ENCODE data around the gene LSM10. TPM values are rescaled to one million over a fixed set of nuclear protein-coding genes. Genes with fewer than 3 reads are reported as not detected.

The LSM10 gene
- polyA plus RNA-seq, 1 experiment: 86.5 TPM

DNA sequence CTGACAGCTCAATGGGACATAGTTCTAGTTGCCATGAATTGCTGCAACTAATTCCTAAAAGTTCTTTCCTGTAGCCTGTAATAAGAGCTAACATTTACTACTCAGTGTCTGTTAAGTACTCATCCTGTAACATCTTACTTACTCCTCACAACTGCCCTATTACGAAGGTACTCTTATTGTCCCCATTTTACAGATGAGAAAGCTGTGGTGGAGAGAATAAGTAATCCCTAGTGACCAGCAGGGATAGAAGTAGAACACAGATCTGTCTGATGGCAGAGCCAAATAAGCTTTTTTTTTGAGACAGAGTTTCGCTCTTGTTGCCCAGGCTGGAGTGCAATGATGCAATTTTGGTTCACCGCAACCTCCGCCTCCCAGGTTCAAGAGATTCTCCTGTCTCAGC is 15.0 kb downstream of the LSM10 start:
- TF ChIP-seq, protein P1, sequence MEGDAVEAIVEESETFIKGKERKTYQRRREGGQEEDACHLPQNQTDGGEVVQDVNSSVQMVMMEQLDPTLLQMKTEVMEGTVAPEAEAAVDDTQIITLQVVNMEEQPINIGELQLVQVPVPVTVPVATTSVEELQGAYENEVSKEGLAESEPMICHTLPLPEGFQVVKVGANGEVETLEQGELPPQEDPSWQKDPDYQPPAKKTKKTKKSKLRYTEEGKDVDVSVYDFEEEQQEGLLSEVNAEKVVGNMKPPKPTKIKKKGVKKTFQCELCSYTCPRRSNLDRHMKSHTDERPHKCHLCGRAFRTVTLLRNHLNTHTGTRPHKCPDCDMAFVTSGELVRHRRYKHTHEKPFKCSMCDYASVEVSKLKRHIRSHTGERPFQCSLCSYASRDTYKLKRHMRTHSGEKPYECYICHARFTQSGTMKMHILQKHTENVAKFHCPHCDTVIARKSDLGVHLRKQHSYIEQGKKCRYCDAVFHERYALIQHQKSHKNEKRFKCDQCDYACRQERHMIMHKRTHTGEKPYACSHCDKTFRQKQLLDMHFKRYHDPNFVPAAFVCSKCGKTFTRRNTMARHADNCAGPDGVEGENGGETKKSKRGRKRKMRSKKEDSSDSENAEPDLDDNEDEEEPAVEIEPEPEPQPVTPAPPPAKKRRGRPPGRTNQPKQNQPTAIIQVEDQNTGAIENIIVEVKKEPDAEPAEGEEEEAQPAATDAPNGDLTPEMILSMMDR (IDR thresholded peaks at IDR 0.05; ENCODE audit: insufficient read depth, low read depth, low read length): no peak
- ChIA-PET CTCF (interaction anchor here (0.9 to 3.8 kb wide), 4 partner anchors 15 to 76 kb away, joined by 3 to 22 read pairs (median 11); no protein-coding TSS in a partner anchor), POLR2A (no interaction called here)
- no peak overlapping the region for H3K4me3 ChIP-seq (ENCODE audit: low read depth, low read length)
- no peak for DNase-seq (ENCODE audit: low read depth)
- H3K27me3 ChIP-seq (ENCODE audit: control insufficient read depth, insufficient read depth, low read length): no peaks in the 10 kb centered on the region
- peaks cover 4% of the 10 kb centered on the region for H3K36me3 ChIP-seq (ENCODE audit: control insufficient read depth, insufficient read depth, low read length)

- no peak for DNase-seq (ENCODE audit: low read depth)
- no peaks in the 10 kb centered on the region for H3K27me3 ChIP-seq (ENCODE audit: control insufficient read depth, insufficient read depth, low read length)
- CTCF ChIA-PET: interaction anchor here (0.6 to 3.8 kb wide), 5 partner anchors 14 to 234 kb away, joined by 3 to 22 read pairs (median 4); no protein-coding TSS in a partner anchor
- TF ChIP-seq, protein P1 (IDR thresholded peaks at IDR 0.05; ENCODE audit: insufficient read depth, low read depth, low read length): no peak
- H3K4me3 ChIP-seq (ENCODE audit: low read depth, low read length): no peak overlapping the region
- POLR2A ChIA-PET: no interaction called here
- H3K36me3 ChIP-seq (ENCODE audit: control insufficient read depth, insufficient read depth, low read length): peaks cover 5% of the 10 kb centered on the region
Observed at GRCh38 chr1:36382231-36382630, 15.5 kb downstream of the LSM10 start.

- ChIA-PET CTCF (interaction anchor here (1.3 to 3.8 kb wide), 3 partner anchors 13 to 39 kb away, joined by 4 to 22 read pairs (median 9); no protein-coding TSS in a partner anchor), POLR2A (no interaction called here)
- TF ChIP-seq, protein P1 (IDR thresholded peaks at IDR 0.05; ENCODE audit: insufficient read depth, low read depth, low read length): no peak
- no peak for DNase-seq (ENCODE audit: low read depth)
- Histone ChIP-seq H3K27me3 (ENCODE audit: control insufficient read depth, insufficient read depth, low read length) (no peaks in the 10 kb centered on the region), H3K4me3 (ENCODE audit: low read depth, low read length) (no peak overlapping the region), H3K36me3 (ENCODE audit: control insufficient read depth, insufficient read depth, low read length) (peaks cover 5% of the 10 kb centered on the region)
Observed at GRCh38 chr1:36381405-36381804, 16.3 kb downstream of the LSM10 start.

DNA sequence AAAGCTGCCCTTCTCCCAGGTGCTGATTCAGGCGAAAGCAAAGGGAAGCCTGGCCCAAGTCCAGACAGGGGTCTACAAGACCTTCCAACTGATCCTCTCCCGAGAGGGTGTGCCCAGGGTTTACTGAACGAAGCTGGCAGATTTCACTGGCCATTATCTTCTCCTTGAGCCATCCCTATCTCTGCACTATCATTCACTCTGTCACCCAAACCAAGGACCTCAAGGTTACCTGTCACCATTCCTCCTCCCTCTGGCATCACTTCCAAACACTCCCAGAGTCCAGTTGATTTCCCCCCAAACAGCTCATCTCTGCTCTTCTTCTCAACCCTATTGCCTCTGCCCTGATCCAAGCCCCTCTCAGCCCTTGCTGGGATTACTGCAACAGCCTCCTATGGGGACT is 16.9 kb downstream of the LSM10 start:
- peaks cover 7% of the 10 kb centered on the region for H3K36me3 ChIP-seq (ENCODE audit: control insufficient read depth, insufficient read depth, low read length)
- ChIA-PET CTCF (interaction anchor here (2.9 to 3.8 kb wide), 2 partner anchors 13 to 38 kb away, joined by 9 to 22 read pairs; no protein-coding TSS in a partner anchor), POLR2A (no interaction called here)
- H3K4me3 ChIP-seq (ENCODE audit: low read depth, low read length): no peak overlapping the region
- TF ChIP-seq, protein P1 (IDR thresholded peaks at IDR 0.05; ENCODE audit: insufficient read depth, low read depth, low read length): no peak
- no peak for DNase-seq (ENCODE audit: low read depth)
- no peaks in the 10 kb centered on the region for H3K27me3 ChIP-seq (ENCODE audit: control insufficient read depth, insufficient read depth, low read length)

DNA sequence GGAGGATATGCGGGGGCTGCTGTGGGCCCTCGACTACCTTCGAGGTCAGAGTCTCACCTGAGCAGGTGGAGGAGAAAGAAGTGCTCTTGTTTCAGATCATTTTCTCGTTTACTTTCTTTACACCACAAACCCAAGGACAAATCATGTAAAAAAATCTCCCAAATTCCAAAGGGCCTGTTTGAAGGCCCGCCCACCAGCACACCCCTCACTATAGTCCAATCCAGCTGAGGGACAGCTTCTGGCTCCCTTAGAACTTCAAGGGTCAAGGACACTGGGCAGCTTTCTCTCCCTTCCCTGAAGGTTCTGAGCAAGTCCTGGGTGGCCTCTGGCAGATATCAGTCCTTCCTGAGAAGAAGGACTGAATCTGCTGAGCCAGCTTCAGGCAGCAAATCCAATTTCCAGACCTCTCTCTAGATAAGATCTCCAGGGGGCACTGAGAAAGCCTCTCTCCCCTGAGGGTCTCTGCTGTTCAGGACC is 17.5 kb downstream of the LSM10 start:
- POLR2A ChIA-PET: no interaction called here
- TF ChIP-seq, protein P1 (IDR thresholded peaks at IDR 0.05; ENCODE audit: insufficient read depth, low read depth, low read length): no peak
- Histone ChIP-seq H3K4me3 (ENCODE audit: low read depth, low read length) (no peak overlapping the region), H3K36me3 (ENCODE audit: control insufficient read depth, insufficient read depth, low read length) (peaks cover 7% of the 10 kb centered on the region), H3K27me3 (ENCODE audit: control insufficient read depth, insufficient read depth, low read length) (no peaks in the 10 kb centered on the region)
- CTCF ChIA-PET: interaction anchor here (2.9 to 3.8 kb wide), 2 partner anchors 12 to 37 kb away, joined by 9 to 22 read pairs; no protein-coding TSS in a partner anchor
- no peak for DNase-seq (ENCODE audit: low read depth)

Measured in BJ (cell line).